Stimulated activated CD4-positive, alpha-beta T cell treated with anti-CD3 and anti-CD28 coated beads, Interleukin-4, amount 100 ng/mL, for 48 hours (primary cell): Measurements from ENCODE around the gene DEK.
A peak's percentile ranks its signal among the peaks of the same experiment; 100 is the strongest.
"Not testable (repeated sequence)": the region's sequence is repeated elsewhere in the genome, so short reads cannot be mapped to it uniquely, and the experiment has no call there.

Experiments used
- DNase-seq, 2 donors: peaks; one replicate each; pipeline ENCODE4 v3.0.0-alpha.2; 2020; ENCODE audit warnings: low read depth in 2 of 2

The DEK gene

GRCh38 chr6:18240230-18240629 lies 24.1 kb downstream of the DEK start:
- DNase-seq = no peak

- no peak for DNase-seq
These were observed 27.2 kb downstream of the DEK start for GRCh38 chr6:18237167-18237566.

GRCh38 chr6:18235524-18235923 lies 28.8 kb downstream of the DEK start:
- DNase-seq = no peak

- DNase-seq = no peak
These were observed 29.8 kb downstream of the DEK start for GRCh38 chr6:18234564-18234963.

- not testable (repeated sequence) for DNase-seq
These were observed 30.6 kb downstream of the DEK start for GRCh38 chr6:18233770-18234169.

- not testable (repeated sequence) for DNase-seq
These were observed 32.5 kb downstream of the DEK start for GRCh38 chr6:18231856-18232255.

- not testable (repeated sequence) for DNase-seq
These were observed 35.7 kb downstream of the DEK start for GRCh38 chr6:18228590-18228989.

GRCh38 chr6:18227166-18227565 lies 37.2 kb downstream of the DEK start:
- DNase-seq = not testable (repeated sequence)

GRCh38 chr6:18226451-18227105 lies 37.8 kb downstream of the DEK start:
- not testable (repeated sequence) for DNase-seq

GRCh38 chr6:18221288-18221615 lies 43.1 kb downstream of the DEK start:
- no peak for DNase-seq

- DNase-seq = no peak
These were observed 44.7 kb downstream of the DEK start for GRCh38 chr6:18219591-18219990.

- no peak for DNase-seq
These were observed 46.1 kb downstream of the DEK start for GRCh38 chr6:18218233-18218632.

- DNase-seq = no peak
These were observed 47.9 kb downstream of the DEK start for GRCh38 chr6:18216411-18216810.

GRCh38 chr6:18215436-18215835 lies 48.9 kb downstream of the DEK start:
- no peak for DNase-seq

- DNase-seq = no peak
These were observed 50.3 kb downstream of the DEK start for GRCh38 chr6:18214003-18214402.

GRCh38 chr6:18213439-18213838 lies 50.9 kb downstream of the DEK start:
- no peak for DNase-seq

- DNase-seq = no peak
These were observed 52.1 kb downstream of the DEK start for GRCh38 chr6:18212231-18212630.

GRCh38 chr6:18211338-18211737 lies 53.0 kb downstream of the DEK start:
- peak; percentile 1 to 21 for DNase-seq

- DNase-seq = no peak
These were observed 53.6 kb downstream of the DEK start for GRCh38 chr6:18210707-18211106.

- DNase-seq = no peak
These were observed 54.7 kb downstream of the DEK start for GRCh38 chr6:18209539-18210197.

GRCh38 chr6:18208778-18209177 lies 55.6 kb downstream of the DEK start:
- DNase-seq = not testable (repeated sequence)

GRCh38 chr6:18207949-18208348 lies 56.4 kb downstream of the DEK start:
- DNase-seq = no peak

GRCh38 chr6:18207438-18207837 lies 56.9 kb downstream of the DEK start:
- no peak for DNase-seq

GRCh38 chr6:18206591-18206990 lies 57.7 kb downstream of the DEK start:
- no peak for DNase-seq
